T47D (cell line): ENCODE data around the gene MTHFSD.

Experiments
- DNase-seq, 2 experiments: peaks; one replicate each; pipeline versions ENCODE4 v3.0.0 to v3.0.0-alpha.2; 2011 to 2012; ENCODE audit warnings: low read depth in 1 of 2, low spot score in 1 of 2
- JUND ChIP-seq: IDR thresholded peaks from 2 replicates; pipeline ENCODE4 v1.6.1; 2012; ENCODE audit warnings: low read depth
- in situ Hi-C: cut with HindIII; loops from 2 replicates; pipeline ENCODE4 v1.10.0; 2016; ENCODE audit warnings: low sequenced_read_pairs, low pct_unique_long_range_greater_than_20kb

The MTHFSD gene

DNA sequence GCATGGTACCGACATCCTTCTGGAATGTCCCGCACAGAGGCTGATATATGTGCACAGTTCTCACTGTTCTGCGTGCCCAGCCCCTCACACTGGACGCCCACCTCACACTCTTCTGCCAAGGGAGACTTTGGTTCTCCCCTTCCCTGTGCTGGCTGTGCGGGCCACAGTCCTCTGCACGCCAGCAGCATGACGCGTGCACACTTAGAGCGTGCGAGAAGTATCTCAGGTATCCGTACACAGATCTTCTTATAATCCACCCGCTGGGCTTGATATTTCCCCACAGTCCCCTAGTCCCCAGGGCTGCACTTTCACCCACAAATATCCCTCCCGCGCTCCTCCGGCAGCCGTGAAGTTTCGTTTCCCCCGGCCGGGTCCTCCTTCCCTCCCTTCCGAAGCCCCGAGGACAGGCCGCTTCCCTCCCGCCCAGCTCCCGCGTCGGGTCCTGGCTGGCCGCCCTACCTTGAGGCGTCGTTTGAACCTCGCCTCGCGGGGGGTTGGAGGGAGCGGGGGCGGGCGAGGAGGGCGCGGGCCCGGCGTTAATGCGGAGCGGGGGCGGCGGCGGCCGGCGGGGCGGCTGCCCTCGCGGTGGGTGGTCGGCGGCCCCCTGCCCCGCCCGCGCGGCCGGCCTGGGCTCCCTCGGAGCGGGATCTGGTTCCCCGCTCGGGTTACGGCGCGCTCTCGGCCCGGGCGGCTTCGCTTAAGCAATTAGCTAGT, 49.7 kb downstream of the MTHFSD start:
- in situ Hi-C loops = no loop called here

DNA sequence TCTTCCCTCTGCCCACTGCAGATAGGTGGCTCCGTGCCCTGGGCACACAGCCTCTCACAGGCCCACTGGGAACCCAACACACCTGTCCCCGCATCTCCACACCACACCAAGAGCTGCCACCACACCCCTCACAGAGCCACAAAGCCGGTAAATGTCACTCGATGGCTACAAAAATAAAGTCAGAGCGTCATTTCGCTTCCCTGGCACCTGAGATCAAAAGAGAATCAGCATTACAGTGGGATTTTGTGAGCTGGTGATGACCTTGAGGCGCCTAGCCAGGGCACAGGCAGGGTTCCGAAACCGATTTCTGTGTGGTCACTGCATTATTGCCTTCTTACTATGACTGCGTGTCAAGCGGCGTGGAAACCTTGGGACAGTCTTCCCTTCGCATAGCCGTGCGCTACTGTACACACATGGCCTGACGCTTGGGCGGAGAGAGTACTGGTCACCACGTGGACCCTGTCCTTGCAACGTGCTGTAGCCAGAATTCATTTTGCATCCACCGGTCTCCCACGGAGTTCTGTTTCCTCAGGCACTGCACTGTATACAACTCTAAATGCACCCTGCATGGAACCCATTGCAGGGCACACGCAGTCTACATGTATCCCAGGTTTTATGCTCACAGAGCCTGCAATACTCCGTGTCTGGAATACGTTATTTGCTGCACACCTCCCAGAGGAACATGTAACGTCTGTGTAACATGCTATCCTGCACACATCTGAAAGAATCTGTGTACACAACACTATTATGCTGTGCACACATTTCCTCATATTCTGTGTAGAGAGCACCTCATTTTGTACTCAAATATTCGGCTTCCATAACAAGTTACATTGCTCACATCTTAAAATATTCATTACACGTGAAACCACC, 50.5 kb downstream of the MTHFSD start:
- in situ Hi-C loops = no loop called here
- TF ChIP-seq JUND = no peak
- no peak for DNase-seq

More for the DNA sequence above, 49.7 kb downstream of the MTHFSD start:
- DNase-seq = peak in 1 of 2 experiments; percentile 62
- no peak for TF ChIP-seq JUND

DNA sequence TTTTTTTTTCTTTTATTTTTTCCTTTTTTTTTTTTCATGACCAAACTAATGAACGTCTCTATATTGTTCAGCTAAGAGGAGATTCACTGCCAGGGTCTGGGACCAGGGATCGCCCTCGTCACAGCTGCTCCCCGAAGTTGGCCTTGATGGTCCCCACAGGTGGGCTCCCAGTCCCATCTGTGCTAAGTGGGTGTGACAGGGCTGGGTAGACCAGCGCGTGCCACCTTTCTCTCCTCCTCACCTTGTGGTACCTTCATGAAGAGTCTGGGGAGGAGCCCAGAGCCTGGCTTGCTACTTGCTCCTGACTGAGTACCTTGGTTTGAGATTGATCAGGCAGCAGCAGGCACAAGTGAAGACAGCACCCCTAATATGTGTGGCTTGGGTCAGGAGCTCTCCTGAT, 51.2 kb downstream of the MTHFSD start:
- no peak for TF ChIP-seq JUND
- in situ Hi-C loops = no loop called here
- DNase-seq = no peak

DNA sequence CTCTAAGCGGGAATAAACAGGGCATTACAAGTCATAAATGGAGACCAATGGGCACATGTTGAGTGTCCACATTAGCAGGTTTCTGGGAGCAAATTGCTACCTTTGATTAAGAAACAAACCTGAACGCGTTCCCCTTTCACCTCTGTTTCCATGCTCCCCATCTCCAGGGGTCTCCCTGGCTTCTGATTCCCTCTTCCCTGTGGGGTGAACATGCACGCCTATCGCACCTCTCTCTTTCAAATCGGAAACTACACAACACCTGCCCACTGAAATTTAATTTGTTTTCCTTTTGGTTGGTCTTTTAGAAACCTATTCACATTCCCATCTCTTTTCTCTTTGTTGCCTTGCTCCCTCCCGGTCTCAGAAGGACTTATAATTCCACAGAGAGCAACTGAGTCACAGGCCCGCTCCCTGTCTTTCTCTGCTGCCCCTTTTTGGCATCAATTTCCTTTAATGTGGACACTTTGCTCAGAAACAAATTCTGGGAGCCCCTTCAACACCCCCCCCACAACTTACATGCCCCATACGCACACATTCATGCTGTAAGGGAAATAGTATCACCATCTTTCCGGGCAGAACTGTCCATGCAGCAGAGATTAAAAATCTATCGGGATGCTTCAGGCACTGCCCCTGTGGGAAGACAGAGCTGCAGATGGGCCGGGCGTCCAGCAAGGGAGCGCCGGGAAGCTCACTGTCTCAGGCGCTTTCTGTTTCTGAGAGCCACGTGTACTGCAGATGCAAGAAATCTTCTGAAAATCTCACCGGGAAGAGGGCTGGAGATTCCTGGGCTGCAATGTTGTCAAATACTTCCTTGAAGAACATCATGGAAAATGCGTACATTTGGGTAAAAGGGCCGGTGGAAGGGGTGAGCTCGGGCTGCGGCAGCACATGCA, 51.9 kb downstream of the MTHFSD start:
- no peak for DNase-seq
- in situ Hi-C loops = no loop called here

DNA sequence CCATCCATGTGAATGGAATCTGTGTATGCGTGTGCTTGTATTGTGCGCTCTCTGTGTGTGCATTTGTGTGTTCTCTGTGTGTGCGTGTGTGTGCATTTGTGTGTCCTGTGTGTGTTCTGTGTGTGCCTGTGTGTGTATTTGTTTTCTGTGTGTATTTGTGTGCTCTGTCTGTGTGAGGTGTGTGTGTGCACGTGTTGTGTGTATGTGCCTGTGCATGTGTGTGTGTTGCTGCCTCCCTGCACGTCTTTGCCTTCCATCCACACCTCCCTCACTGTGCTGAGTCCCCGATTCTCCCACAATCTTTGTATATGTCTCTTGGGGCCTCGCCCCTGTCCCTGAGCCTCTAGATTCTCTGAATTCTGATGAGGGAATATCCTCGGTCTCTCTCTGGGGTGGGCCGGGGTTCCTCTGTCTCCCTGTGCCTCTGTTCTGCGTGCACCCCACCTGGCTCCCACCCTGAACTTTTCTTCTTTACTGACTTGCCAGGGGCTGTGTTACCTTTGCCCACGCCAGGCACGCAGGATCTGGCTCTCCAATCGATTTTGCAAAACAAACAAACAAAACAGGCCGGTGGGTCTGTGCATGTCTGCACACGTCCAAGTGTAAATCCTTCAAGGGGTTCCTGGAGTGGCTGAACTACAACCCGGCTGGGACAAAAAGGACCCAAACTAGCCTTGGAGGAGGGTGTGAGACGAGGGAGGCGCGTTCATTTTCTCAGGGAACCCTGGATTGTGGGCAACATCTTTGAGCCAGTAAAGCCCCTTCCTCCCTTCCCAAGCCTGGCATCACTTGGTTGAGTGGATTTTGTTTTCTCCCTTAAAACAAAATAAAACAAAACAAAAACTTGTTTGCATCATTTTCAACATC, 52.8 kb downstream of the MTHFSD start:
- in situ Hi-C loops = no loop called here

More for the DNA sequence above, 51.9 kb downstream of the MTHFSD start:
- no peak for TF ChIP-seq JUND

DNA sequence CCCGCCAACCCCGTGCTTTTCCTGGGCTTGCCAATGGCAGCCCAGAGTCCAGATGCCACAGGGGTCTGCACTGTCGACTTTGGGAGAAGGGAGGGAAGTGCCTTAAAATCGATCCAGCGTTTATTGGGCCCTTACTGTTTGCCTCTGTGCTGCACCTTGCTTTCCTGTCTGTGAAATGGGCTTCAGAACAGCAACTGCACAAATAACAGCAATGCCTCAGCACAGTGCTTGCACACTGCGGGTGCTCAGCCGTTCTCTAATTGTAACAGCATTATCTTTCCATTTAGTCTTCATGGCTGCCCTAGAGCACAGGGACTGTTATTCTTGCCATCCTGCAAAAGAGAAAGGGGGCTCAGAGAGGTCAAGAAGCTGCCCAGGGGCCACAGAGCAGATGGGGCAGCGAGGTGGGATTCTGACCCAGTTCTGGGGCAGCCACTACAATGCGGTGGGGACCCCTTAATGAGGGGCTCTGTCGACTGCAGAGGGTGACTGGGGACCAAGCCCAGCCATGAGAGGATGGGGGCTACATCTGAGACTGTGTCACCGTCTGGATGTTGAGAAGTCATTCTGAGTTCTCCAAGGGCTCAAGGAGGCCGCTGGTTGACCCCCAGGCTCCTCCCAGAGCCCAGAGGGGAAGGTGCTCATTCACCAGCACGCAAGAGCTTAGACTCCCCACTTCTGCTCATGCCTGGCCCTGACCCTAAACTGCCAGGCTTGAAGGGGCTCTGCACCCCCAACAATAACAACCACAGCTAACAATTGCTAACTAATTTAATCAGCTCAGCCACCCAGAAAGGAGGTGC, 54.1 kb downstream of the MTHFSD start:
- in situ Hi-C loops = no loop called here
- TF ChIP-seq JUND = no peak
- DNase-seq = no peak

More for the DNA sequence above, 52.8 kb downstream of the MTHFSD start:
- DNase-seq = peak in 1 of 2 experiments; percentile 39
- no peak for TF ChIP-seq JUND

DNA sequence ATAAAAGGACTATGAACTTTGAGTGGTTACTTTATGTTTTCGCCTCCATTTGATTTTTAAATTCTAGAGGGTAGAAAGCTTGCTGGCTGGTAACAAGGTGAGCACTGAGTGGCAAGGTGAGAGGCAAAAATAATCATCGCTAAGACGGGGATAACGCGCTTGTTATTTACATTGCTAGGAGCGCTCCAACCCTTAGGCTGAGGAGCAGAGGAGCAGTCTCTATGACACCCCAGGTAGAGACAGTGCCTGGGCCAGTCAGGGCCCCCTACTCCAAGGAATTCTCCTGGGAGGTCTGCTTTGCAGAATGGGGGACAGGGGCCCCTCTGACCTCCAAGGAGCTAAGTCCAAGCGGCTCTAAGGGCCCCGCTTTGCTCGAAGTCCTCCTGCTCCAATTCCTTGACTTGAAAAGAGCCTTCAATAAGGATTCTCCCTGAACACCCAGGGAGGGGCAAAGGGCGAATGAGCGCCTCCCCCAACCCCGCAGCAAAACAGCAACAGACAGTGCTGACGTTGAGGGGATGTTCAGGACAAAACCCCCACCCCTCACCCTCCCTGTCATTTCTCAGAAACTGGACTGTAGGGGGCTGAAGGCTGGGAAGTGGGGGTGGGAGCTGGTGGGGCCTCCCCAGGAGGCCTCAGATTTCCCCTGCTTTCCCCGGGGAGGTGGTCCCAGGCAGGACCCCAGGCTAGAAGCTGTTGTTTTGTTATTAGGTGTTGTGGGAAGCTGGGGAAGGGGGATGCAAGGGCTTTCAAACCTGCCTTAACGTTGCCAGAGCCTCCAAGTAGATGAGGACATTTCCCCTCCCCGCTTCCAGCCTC, 54.9 kb downstream of the MTHFSD start:
- in situ Hi-C loops = no loop called here
- no peak for TF ChIP-seq JUND
- DNase-seq = no peak

DNA sequence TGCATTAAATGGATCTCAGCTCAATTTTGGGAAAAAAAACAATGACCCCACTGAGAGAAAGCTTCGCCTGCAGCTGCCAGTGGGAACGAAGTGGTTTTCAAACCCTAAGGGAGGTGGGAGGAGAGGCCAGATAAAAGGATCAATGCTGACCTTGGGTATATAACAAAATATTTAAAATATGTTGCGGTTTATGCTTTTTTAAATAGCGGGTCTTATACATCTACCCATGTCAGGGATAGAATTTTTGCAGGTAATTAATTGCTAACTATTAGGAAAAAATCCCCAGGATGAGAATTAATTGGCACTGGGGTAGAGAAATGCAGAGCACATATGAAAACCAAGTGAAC, 55.6 kb downstream of the MTHFSD start:
- DNase-seq = no peak
- TF ChIP-seq JUND = no peak
- in situ Hi-C loops = no loop called here

DNA sequence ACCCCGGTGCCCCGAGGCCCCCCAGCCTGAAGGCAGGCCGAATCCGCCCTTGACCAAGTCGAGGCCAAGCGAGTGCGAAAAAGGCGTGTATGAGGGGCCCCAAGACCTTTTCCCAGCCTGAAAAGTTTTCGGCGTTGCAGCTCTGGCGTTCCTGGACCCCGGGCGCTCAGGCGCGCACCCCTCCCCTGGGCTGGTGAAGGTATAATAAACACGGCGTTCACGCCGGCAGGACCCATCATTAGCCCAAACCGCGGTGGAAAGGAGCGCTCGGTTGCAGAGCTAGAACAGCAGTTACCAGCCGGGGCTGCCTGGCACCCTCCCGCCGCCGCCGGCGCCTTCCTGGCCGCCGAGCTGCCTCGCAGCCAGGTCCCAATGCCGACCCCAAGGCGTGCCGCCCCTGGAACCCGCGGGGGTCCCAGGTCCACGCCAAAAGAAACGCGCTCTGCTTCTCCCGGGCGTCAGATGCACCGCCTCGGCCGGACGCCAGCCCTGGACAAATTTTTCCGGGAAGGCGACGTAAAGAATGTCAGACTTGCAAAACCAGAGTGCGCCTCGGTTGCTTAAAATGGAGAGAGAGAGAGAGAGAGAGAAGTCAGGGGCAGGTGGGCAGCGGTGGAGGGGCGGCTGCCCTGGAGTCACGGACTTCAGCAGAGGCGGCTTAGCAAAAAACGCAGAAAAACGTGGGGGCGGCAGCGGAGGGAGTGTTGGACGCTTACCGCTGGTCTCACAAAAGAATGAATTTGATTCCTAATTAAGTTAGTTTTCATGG, 56.2 kb downstream of the MTHFSD start:
- in situ Hi-C loops = no loop called here
- peak; percentile 43 to 77 for DNase-seq
- no peak for TF ChIP-seq JUND
